Liver (tissue), 3 donors: ENCODE results near the gene CPNE4.

Experiments
- GABPA ChIP-seq, 2 donors: IDR thresholded peaks in 1 of 2; conservative IDR thresholded peaks in 1 of 2; 2 replicates each; pipeline ENCODE4 v1.6.1; 2016; ENCODE audit warnings: antibody characterized with exemption in 2 of 2, mild to moderate bottlenecking in 1 of 2, moderate library complexity in 1 of 2
- JUND ChIP-seq, 2 donors: IDR thresholded peaks; 2 replicates each; pipeline ENCODE4 v1.6.1; 2016; ENCODE audit warnings: antibody characterized with exemption in 2 of 2
- RAD21 ChIP-seq, 2 donors: IDR thresholded peaks; 2 replicates each; pipeline ENCODE4 v1.6.1; 2016; ENCODE audit warnings: antibody characterized with exemption in 2 of 2, mild to moderate bottlenecking in 2 of 2
- SP1 ChIP-seq: IDR thresholded peaks from 2 replicates; pipeline ENCODE4 v1.6.1; 2018; ENCODE audit warnings: antibody characterized with exemption, mild to moderate bottlenecking
- TAF1 ChIP-seq: conservative IDR thresholded peaks from 2 replicates; pipeline ENCODE4 v1.6.1; 2016; ENCODE audit warnings: antibody characterized with exemption, mild to moderate bottlenecking
- YY1 ChIP-seq: IDR thresholded peaks from 2 replicates; pipeline ENCODE4 v1.6.1; 2016; ENCODE audit warnings: antibody characterized with exemption, mild to moderate bottlenecking
- TF ChIP-seq, protein P1 (sequence below): fragments of 150-350 bp; IDR thresholded peaks from 2 replicates; pipeline ENCODE4 v1.5.1; 2017; ENCODE audit warnings: improper control_type of control experiment, low read depth, low read length; ENCODE audit not compliant: missing input control
- TF ChIP-seq, protein P2 (sequence below): IDR thresholded peaks from 2 replicates; pipeline ENCODE4 v1.6.1; 2016; ENCODE audit warnings: antibody characterized with exemption
- TF ChIP-seq, protein P3 (sequence below): IDR thresholded peaks from 2 replicates; pipeline ENCODE4 v1.6.1; 2016; ENCODE audit warnings: antibody characterized with exemption, mild to moderate bottlenecking
- donor health status: healthy.
- donor health status: healthy.

DNA sequence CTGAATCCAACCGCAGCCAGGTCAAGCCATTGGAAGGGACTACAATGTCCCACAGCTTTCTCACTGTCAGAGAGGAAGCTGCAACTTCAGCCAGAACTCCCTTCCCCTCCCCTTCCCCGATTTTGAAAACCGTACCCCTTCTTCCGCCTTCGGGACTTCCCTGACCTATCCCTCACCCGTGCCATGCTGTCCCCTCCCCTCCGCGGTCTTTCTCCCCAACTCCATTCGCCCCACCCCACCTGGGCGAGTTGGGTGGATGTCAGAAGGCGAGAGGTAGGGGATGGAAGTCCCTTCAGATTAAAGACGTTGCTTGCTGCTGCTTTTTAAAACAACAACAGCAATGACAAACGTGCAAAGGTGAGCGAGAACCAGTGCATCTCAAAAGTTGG is 723 bp downstream of the CPNE4 start:
- TF ChIP-seq JUND (IDR thresholded peaks at IDR 0.05) (no peak), TAF1 (no peak), GABPA (IDR thresholded peaks at IDR 0.05 in 1 of 2, conservative IDR thresholded peaks at IDR 0.05 in 1 of 2) (no peak), RAD21 (IDR thresholded peaks at IDR 0.05) (no peak), SP1 (no peak), YY1 (no peak)
- TF ChIP-seq, protein P1, sequence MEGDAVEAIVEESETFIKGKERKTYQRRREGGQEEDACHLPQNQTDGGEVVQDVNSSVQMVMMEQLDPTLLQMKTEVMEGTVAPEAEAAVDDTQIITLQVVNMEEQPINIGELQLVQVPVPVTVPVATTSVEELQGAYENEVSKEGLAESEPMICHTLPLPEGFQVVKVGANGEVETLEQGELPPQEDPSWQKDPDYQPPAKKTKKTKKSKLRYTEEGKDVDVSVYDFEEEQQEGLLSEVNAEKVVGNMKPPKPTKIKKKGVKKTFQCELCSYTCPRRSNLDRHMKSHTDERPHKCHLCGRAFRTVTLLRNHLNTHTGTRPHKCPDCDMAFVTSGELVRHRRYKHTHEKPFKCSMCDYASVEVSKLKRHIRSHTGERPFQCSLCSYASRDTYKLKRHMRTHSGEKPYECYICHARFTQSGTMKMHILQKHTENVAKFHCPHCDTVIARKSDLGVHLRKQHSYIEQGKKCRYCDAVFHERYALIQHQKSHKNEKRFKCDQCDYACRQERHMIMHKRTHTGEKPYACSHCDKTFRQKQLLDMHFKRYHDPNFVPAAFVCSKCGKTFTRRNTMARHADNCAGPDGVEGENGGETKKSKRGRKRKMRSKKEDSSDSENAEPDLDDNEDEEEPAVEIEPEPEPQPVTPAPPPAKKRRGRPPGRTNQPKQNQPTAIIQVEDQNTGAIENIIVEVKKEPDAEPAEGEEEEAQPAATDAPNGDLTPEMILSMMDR, result no peak
- TF ChIP-seq, protein P2, sequence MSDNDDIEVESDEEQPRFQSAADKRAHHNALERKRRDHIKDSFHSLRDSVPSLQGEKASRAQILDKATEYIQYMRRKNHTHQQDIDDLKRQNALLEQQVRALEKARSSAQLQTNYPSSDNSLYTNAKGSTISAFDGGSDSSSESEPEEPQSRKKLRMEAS, result no peak
- TF ChIP-seq, protein P3, sequence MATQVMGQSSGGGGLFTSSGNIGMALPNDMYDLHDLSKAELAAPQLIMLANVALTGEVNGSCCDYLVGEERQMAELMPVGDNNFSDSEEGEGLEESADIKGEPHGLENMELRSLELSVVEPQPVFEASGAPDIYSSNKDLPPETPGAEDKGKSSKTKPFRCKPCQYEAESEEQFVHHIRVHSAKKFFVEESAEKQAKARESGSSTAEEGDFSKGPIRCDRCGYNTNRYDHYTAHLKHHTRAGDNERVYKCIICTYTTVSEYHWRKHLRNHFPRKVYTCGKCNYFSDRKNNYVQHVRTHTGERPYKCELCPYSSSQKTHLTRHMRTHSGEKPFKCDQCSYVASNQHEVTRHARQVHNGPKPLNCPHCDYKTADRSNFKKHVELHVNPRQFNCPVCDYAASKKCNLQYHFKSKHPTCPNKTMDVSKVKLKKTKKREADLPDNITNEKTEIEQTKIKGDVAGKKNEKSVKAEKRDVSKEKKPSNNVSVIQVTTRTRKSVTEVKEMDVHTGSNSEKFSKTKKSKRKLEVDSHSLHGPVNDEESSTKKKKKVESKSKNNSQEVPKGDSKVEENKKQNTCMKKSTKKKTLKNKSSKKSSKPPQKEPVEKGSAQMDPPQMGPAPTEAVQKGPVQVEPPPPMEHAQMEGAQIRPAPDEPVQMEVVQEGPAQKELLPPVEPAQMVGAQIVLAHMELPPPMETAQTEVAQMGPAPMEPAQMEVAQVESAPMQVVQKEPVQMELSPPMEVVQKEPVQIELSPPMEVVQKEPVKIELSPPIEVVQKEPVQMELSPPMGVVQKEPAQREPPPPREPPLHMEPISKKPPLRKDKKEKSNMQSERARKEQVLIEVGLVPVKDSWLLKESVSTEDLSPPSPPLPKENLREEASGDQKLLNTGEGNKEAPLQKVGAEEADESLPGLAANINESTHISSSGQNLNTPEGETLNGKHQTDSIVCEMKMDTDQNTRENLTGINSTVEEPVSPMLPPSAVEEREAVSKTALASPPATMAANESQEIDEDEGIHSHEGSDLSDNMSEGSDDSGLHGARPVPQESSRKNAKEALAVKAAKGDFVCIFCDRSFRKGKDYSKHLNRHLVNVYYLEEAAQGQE, result no peak
